HG02884 (cell line): Measurements from ENCODE around the gene METTL1.

Experiments used
- ATAC-seq: cut with Tn5 transposase; IDR thresholded peaks from one replicate; pipeline ENCODE4 v1.9.1; 2021; ENCODE audit warnings: mild to moderate bottlenecking, moderate library complexity; ENCODE audit not compliant: unreplicated experiment

METTL1 gene

DNA sequence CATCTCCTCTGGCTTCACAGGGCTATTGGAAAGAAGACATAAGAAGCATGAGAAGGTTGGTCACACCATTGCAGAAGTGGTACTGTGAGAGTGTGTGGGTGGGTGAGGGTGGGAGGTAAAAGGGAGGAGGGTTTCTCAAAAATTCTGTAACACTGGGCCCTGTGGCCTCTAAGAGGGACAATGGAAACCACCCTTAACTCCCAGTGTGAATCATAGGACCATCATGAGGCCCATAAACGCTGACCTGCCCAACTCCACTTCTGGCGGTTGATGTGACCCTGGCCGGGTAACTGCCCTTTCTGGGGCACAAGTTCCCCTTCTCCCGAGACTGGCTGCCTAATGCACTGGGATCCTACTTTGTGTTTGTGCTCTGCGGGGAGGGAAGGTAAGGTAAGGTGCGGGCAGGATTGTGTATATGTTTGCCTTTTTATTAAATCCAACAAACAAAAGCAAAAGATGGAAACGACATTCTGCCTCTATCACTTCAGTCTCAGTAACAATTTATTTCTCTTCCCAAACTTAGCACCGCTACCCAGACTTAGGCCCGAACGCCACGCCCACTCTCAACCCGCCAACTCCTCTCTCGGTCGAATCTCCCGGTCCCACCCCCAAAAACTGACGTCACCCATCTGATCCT lies 551 bp downstream of the METTL1 start:
- ATAC-seq: peak; percentile 75

DNA sequence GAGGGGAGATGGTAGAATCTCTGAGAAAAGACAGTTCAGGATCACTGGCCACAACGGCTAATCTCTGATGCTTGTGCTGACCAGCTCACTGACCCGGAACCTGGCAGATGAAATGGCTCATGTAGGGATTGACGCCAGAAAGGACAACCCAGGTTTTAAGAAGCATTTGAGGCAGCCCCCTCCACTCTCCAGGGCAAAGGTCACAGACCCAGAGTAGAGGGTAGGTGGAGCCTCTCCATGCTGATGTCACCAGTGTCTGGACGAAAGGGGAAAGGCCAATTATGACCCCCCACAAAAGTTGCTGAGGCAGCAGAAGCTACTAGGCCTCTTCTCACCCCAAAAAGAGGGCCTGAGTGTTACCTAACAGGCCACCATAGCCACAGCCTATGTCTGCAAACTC lies 1.2 kb downstream of the METTL1 start:
- no peak for ATAC-seq

DNA sequence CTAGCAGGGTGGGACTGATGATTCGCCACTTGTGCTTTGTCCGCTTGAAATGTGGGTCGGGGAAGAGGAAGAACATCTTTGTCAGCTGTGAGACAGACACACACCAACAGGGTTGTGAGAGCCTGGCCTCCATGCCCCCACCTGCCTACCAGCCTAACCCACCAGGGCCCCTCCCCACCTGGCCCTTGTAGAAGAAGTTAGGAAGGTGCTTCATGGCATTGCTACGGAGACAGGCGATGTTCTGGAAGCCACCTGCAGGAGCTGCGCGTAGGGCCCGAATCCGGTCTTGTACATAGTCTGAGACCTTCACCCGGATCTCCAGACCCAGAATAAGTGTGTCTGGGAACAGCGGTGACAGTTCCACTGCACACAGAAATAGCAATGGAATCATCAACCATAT lies 2.3 kb downstream of the METTL1 start:
- no peak for ATAC-seq

DNA sequence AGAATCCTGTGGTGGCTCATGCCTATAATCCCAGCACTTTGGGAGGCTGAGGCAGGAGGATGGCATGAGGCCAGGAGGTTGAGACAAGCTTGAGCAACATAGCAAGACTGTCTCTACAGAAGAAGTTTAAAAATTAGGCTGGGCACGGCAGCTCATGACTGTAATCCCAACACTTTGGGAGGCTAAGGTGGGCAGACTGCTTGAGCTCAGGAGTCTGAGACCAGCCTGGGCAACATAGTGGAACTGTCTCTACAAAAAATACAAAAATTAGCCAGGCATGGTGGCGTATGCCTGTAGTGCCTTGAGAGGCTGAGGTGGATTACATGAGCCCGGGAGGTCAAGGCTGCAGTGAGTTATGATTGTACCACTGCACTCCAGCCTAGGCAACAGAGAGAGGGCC lies 4.0 kb downstream of the METTL1 start:
- ATAC-seq: no peak

DNA sequence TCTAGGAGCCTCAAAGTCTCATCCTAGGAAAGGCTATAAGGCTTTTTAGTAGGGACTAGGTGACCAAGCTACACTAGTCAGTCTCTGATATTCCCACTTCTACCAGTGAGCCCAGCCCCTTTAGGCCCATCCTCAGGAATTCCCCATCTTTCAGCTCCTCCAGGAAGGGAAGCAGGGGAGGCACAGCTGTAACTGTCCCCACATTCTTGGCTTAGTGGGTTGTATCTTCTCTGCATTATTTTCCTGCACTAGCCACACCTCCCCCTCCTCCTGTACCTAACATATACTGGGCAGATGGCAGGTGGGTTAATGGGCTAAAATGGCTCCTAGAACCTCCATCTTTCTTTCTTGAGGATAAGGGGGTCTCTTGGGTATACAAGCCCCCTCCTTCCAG lies 4.6 kb downstream of the METTL1 start:
- ATAC-seq: no peak

DNA sequence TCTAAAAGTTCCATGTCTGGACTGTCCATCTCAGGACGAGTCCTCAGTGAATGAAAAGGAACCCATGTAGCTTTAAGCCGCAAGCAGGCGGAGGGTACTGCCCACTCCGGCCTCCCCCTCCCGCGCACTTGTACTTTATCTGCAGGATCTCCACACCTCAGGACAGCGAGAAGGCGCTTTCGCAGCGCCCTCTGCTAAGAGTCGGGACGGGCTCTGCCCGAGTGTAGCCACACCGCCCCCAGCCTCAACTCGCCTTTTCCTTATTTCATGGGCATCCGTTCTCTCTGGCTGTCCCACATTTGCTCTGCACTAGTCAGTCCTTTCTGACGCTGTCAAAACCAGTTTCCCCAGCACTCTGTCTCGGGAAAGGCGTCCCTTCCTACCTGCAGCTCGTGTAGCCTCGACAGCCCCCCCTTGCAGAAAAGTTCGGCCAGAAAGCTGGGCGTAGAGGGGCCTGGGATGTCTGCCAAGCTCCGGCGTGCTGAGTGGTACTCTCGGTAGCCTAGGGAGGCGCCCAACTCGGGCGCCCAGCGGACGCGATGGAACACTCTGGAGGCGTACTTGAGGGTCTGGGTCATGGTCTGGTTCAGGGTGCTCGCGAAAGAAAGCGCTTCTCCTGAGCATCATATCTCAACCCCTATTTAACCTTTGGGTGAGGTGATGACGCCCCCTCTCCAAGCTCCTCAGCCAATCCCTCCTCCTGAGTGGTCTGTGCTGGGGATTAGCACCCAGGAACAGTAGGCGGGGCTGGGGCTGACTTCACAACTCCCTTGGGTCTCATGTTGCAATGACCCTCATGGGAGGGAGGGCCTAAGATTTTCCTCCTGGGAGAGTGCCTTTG lies 5.2 kb downstream of the METTL1 start, which contains the start of gene CYP27B1:
Gene CYP27B1, minus strand, starts transcription at position 615 of the 841 bp plus-strand sequence. Its CDS starts 37 bp downstream, at position 578.
- no peak for ATAC-seq

DNA sequence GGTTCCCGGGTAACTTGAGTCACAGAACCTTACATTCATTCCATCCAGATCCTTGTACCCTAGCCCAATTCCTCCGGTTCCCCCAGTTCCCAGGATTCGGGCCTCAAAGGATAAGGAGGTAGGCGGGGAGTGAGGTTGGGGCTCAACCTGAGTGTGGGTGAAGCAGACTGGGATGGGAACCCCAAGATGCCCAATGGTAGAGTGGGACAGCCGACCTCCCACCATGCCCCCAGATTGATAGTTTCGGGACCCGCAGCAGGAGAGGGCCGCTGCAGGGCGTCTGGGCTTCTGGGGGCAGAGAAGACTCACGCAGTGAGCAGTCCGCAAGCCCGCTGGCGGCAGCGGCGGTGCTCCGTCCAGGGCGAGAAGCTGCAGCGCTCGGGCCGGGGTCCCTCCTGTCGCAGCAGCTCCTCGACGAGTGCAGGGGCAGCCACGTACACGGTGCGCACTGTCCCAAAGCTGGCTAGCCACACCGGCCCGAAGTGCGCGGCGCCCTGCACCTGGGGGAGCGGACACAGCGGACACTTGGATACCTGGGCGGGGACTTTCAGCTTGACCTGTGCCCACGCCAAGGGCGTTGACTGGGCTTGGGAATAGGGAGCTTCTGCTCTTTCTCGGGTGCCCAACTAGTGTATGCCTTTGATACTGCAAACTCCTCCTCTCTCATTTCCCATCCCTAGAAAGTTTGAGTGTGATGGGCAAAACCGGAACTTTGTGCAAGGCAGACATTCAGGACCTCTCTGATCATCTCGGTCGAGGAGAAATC lies 6.0 kb downstream of the METTL1 start:
- ATAC-seq: no peak

DNA sequence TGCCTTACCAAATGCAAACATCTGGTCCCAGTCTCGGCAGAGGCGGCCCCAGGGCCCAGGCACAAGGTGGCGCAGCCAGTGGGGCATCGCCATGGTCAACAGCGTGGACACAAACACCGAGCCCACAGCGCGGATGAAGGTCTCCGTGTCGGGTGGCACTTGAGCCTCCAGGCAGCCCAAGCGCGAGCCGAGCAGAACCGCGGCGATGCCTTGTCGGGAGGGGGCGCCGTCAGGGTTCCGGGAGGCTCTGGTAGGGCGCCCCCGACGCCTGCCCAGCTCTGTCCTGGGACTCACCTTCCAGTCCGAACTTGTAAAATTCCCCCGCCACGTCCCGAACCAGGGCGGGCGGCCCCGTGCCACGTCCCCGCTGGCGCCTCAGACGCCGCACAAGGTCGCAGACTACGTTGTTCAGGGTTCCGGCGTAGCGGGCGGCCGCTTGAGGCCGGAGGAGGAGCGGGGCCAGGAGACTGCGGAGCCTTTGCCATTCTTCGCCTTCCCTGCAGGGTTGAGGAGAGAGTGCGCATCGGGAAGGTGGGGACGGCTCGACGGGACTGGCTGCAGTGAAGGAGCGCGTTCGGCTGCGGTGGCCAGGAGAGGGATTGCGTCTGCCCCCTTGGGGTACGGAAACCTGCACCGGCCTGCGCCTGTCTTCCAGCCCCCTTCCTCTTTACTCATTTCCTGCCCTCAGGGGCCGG lies 6.8 kb downstream of the METTL1 start:
- ATAC-seq: peak; percentile 46

DNA sequence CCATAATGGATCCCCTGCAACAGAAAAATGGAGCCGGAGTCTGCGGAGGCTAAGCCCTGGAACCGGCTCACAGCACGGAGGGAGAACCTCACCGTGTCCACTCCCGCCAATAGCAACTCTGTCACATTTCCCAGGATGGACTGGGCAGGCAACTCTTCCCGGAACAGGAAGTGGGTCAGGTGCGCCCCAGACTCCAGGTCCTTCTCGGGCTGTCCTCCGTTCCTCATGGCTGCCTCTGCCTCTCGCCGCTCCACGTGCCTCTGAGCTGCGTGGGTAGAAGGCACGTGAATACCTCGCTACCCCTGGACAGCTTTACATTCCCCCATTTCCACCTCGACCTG lies 7.3 kb downstream of the METTL1 start:
- ATAC-seq: no peak

DNA sequence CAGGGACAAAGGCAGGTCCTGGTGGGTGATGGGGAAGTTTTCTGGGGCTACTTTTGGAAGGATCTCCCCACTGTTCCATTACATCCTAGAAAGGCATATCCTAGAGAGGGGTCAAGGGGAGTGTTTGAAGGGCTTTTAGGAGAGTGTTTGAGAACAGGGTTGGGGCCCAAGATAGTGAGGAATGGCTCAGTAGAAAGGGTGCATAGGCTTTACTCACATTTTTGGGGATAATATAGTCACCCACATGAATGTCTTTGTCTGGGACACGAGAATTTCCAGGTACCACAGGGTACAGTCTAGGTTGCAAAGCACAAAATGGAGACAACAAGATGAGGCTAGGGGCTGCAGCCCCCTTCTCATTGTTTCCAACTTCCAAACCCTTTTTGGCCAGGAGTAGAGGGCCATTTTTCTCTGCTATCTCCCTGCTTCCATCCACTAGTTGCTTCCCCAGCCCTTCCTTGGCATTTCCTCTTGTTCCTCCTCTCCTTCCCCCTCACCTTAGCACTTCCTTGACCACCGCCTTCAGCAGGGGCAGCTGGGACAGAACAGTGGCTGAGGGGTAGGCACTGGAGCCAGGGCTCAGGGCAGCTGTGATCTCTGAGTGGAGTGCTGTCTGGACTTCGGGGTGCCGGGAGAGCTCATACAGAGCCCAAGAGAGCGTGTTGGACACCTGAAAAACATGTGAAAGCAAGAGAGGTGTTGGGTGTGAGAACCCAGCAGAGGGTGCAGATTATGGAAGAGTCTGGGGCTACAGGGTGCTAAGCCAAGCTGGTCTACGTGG lies 7.8 kb downstream of the METTL1 start:
- no peak for ATAC-seq

DNA sequence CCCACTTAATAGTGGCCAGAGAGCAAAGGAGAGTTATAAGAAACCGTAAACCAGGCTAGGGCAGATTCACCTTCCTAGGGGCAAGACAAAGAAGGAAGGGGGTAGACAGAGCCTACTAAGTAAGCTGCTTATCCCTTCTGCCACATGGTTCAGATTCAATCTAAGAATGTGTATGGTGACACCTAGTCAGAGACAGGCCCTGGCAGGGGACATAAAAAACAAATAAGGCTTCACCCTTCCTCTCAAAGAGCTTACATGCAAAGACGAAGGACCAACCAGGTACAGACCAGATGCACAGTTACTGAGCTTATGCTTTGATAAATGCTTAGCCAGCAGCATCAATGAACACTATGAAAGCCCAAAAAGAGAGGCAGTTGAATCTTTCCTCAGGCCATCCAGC lies 9.4 kb downstream of the METTL1 start:
- no peak for ATAC-seq

DNA sequence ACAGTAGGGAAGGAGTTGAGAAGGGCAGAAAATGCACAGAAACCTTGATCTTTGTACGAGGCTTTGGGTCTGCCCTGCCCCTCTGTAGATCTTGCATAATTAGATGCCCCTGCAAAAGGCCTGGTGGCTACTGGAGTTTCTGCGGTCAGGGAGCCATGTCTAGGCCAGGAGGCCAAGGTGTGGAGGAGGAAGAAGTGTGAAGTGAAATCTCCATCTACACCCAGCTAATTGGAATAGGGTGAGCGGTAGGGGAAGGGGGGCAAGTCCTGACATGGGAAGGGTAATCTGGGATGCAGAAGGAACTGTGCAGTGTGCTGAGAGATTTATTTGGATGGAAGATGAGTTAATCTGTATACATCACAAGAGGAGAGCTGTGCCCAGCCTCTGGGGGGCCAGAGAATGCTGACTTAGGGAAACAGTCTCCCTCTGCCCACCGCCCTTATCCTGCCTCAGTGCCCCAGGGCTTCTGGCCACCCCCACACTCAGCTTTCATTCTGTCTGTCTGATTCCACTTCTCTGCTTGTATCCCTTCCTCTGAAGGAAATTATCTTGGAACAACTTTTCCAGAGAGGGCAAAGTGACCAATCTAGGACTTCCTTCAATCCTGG lies 10.4 kb downstream of the METTL1 start:
- ATAC-seq: no peak

DNA sequence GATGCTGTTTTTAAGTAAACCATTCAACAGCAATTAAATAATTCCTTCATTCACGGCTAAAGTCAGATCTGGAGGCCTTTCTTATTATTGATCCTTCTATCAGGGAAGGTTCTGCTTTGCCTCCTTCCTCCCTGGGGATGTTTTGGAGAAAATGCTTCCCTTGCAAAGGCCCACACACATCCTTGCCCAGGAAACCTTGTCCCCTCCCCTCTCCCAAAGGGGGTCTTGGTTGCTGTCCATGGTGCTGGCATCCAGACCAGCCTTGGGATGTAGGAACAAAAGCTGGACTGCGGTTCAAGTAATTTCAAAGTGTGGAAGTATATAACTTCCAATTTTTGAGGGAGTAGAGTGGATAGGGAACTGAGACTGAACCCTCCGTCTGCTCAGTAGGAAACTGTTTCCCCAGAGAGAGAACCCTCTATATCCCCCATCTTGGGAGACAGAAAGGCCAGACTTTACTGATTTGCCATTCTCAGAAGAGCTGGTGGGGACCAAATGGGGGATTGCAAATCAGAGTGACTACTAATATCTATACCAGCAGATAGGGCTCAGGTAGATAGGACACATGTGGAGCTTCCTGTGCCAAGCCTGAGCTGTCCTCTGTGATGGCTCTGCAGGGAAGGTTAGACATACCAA lies 11.4 kb downstream of the METTL1 start:
- no peak for ATAC-seq

DNA sequence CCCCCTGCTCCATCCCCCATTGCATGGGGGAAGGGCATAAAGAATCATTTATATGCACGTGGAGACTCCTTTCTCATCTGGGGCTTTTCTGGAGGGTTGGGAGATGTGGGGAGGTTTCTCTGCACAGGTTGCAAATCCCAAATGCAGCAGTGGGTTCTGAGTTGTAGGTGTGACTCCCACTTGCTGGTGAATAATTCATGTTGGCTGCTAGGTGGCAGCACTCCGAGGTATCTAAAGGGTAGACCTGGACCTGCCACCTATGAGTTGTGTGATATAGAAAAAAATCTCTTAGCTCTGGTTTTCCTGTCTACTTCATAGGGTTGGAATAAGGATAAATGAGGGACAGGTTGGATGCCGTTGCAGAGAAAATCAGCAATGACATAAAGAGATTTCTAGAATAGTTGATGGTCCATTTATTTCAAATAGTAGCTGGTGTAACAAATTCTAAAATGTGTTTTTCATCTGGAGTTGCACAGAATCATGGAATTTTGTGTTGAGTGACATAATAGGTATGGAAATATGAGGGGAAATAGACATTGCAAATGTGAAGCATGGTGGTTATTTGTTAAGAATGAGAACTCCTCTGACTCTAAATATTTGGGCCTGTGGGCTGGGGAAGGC lies 12.4 kb downstream of the METTL1 start:
- no peak for ATAC-seq

DNA sequence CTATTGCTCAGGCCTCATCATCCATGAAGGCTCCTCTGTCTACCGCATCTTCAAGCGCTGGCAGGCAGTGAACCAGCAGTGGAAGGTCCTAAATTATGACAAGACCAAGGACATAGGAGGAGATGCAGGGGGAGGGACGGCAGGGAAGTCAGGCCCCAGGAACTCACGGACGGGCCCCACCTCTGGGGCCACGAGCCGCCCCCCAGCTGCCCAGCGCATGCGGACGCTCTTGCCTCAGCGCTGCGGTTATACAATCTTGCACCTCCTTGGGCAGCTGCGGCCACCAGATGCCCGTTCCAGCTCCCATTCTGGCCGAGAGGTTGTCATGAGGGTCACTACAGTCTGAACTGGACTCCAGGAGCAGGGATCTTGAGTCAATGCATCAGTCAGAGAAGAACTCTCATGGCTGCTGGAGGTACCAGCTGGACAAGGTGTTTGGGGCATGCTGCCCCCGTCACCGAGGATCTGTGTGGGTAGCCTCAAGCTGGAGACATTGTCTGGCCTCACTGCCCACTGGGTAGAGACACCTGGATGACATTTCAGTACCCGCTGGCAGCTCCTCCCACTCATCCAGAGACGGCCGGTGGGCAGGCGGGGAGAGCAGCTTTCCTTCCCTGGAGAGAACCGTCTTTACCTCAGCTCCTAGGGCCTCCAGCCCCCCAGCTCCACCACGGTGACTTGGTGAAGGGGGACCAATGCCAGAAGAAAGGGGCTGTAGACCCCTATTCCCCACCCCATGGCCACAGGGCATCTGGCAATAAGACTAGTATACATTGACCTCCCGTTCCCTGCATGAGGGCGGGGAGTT lies 13.1 kb downstream of the METTL1 start:
- ATAC-seq: no peak

DNA sequence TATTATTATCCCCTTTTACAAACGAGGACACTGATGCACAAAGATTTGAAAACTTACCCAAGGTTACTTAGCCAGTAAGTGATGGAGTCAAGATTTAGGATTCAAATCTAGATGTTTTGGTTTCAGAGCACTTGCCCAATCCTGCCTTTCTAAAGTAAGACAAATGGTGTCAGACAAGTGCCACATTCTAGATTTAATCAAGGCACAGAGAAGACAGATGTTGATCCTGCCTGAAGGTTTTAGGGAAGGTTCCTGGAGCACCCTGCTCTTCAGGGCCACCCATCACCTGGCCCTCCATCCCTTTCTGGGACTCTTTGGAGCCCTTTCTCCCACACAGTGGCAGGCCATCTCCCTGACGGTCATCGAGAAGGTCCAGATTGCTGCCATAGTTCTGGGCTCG lies 14.1 kb downstream of the METTL1 start:
- no peak for ATAC-seq

DNA sequence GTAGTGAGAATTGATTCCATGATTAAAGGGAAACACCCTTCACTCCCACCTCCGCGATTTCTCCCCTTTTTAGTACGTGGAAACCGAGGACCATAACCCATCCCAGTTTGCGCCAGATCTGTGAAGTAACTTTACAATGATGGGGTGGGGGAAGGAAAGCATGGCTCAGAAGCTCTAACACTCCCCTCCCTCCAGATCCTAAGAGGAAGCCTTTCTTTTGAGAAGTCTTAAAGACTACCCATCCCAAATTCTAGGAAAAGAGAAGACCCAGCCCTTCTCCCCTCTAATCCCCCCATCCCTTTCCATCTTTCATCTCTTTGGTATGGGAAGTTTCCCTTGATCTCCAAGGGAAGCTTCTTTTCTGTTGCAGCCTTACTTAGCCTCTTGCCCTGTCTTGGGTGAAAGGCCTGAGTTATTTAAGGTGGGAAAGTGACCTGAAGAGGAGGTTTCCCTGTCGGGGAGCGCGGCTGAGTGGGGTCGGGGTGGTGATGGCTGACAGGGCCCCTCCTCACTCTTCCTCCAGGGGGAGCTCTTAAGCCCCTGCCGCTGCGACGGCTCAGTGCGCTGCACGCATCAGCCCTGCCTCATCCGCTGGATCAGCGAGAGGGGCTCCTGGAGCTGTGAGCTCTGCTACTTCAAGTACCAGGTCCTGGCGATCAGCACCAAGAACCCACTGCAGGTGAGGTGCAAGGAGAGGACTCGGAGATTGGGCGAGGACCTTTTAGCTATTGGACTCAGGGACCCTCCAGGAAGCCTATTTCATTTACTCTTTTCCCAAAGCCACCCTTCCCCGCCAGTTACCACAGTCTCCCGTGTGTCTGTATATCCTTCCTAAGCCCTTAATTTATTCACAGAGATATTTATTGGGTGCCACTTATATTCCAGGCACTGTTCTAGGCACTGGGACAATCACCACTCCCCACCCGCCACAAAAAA lies 15.2 kb downstream of the METTL1 start:
- ATAC-seq: no peak
